Measurements from ENCODE around the gene ERVV-1. TPM values are rescaled to one million over a fixed set of nuclear protein-coding genes. Genes with fewer than 3 reads are reported as not detected.

Gene ERVV-1
- total RNA-seq, 4 donors from 2014 or later = not detected

GRCh38 chr19:53055117-53055516, 41.4 kb downstream of the ERVV-1 start:
- ATAC-seq = no peak
- Histone ChIP-seq H3K27ac (no peak overlapping the region), H3K27me3 (peaks cover 29% of the 10 kb centered on the region), H3K4me1 (peaks cover 0 to 12% (median 0%) of the 10 kb centered on the region in 3 donors), H3K4me3 (no peak overlapping the region), H3K36me3 (no peaks in the 10 kb centered on the region), H3K9me3 (peaks cover 0 to 45% (median 0%) of the 10 kb centered on the region in 3 donors)
- TF ChIP-seq POLR2AphosphoS5 (IDR thresholded peaks at IDR 0.05) (no peak), CTCF (IDR thresholded peaks at IDR 0.05) (no peak), EP300 (IDR thresholded peaks at IDR 0.05) (no peak), POLR2A (IDR thresholded peaks at IDR 0.05) (no peak)
- WGBS, 2 donors (ENCODE audit: low coverage in 1 of 2) = 23 to 41% methylated on average over 2 of the region's 2 CpGs

- no peak overlapping the region for H3K27ac ChIP-seq
- peaks cover 0 to 64% (median 2%) of the 10 kb centered on the region in 3 donors for H3K9me3 ChIP-seq
- peaks cover 29% of the 10 kb centered on the region for H3K27me3 ChIP-seq
- H3K4me1 ChIP-seq = peaks cover 0 to 12% (median 0%) of the 10 kb centered on the region in 3 donors
- H3K4me3 ChIP-seq = peak overlapping the region in 1 of 2 donors; percentile 45
- ATAC-seq = no peak
- WGBS, 2 donors (ENCODE audit: low coverage in 1 of 2) = 2 to 3% methylated on average over 14 to 23 of the region's 59 CpGs
- peaks cover 0 to 1% of the 10 kb centered on the region in 2 donors for H3K36me3 ChIP-seq
- no peak for TF ChIP-seq POLR2AphosphoS5 (IDR thresholded peaks at IDR 0.05)
- no peak for TF ChIP-seq CTCF (IDR thresholded peaks at IDR 0.05)
- TF ChIP-seq EP300 (IDR thresholded peaks at IDR 0.05) = no peak
- TF ChIP-seq POLR2A (IDR thresholded peaks at IDR 0.05) = no peak
These were observed 44.3 kb downstream of the ERVV-1 start for GRCh38 chr19:53057904-53058580.

Other genes with a start within 250 kb of the ERVV-1 start
- gene ZNF600, start 227.1 kb upstream of the ERVV-1 start, total RNA-seq = 10 to 100 TPM in 1 of 4 donors, 1 to 10 TPM in 3; 3.2 to 10.9 (median 6.6) TPM
- gene ZNF28, start 192.3 kb upstream of the ERVV-1 start, total RNA-seq = 10 to 100 TPM in 2 of 4 donors, 1 to 10 TPM in 2; 6.1 to 25.2 (median 11.1) TPM
- 10 to 100 TPM; 10.0 to 17.0 (median 13.2) TPM for gene ZNF468, start 156.3 kb upstream of the ERVV-1 start, total RNA-seq
- 10 to 100 TPM in 2 of 4 donors, 1 to 10 TPM in 2; 8.4 to 16.2 (median 12.1) TPM for gene ZNF320, start 116.3 kb upstream of the ERVV-1 start, total RNA-seq
- gene ZNF888, start 90.5 kb upstream of the ERVV-1 start, total RNA-seq = 1 to 10 TPM; 2.6 to 4.1 (median 3.0) TPM
- 1 to 10 TPM; 5.3 to 7.8 (median 6.8) TPM for gene ZNF816, start 51.0 kb upstream of the ERVV-1 start, total RNA-seq
- not detected for gene ERVV-2, start 30.8 kb downstream of the ERVV-1 start, total RNA-seq
- 10 to 100 TPM; 21.4 to 71.1 (median 31.7) TPM for gene ZNF160, start 89.5 kb downstream of the ERVV-1 start, total RNA-seq
- 10 to 100 TPM in 3 of 4 donors, 1 to 10 TPM in 1; 8.6 to 35.0 (median 14.1) TPM for gene ZNF415, start 119.0 kb downstream of the ERVV-1 start, total RNA-seq
- gene ZNF347, start 145.1 kb downstream of the ERVV-1 start, total RNA-seq = 10 to 100 TPM in 1 of 4 donors, 1 to 10 TPM in 3; 8.5 to 14.2 (median 8.8) TPM
- gene ZNF665, start 179.4 kb downstream of the ERVV-1 start, total RNA-seq = 10 to 100 TPM in 1 of 4 donors, 1 to 10 TPM in 3; 2.1 to 32.1 (median 4.1) TPM
- 10 to 100 TPM; 15.6 to 29.0 (median 19.2) TPM for gene ZNF677, start 241.0 kb downstream of the ERVV-1 start, total RNA-seq
- gene VN1R2, start 244.4 kb downstream of the ERVV-1 start, total RNA-seq = not detected

Data from gastroesophageal sphincter (tissue), 4 donors.